Activated CD8-positive, alpha-beta T cell treated with anti-CD3 and anti-CD28 coated beads for 36 hours (primary cell): Measurements from ENCODE around the gene CABLES1. TPM values are rescaled to one million over a fixed set of nuclear protein-coding genes. Genes with fewer than 3 reads are reported as not detected.
A peak's percentile ranks its signal among the peaks of the same experiment; 100 is the strongest.

Experiments used
- ATAC-seq: fragments of 200-7000 bp; cut with Tn5 transposase; one replicate; pipeline ENCODE4 v1.10.0; 2021; ENCODE audit warnings: mild to moderate bottlenecking, moderate library complexity
- CTCF ChIA-PET: fragments of 350-600 bp; sonication (Branson Sonifier 250); formaldehyde crosslinking; loops from one replicate; lab custom pipeline; 2021; ENCODE audit warnings: antibody characterized with exemption; lab: Charles Lee
- POLR2A ChIA-PET: fragments of 350-600 bp; sonication (Branson Sonifier 250); formaldehyde crosslinking; loops from one replicate; lab custom pipeline; 2021; ENCODE audit warnings: antibody characterized with exemption; lab: Charles Lee
- DNase-seq: peaks from one replicate; pipeline ENCODE4 v3.0.0-alpha.2; 2020
- H3K27ac Mint-ChIP-seq: one replicate; pipeline ENCODE4 v1.8.0; 2021; ENCODE audit warnings: mild to moderate bottlenecking, mixed read lengths
- H3K27me3 Mint-ChIP-seq: one replicate; pipeline ENCODE4 v1.8.0; 2021; ENCODE audit warnings: mixed read lengths
- H3K36me3 Mint-ChIP-seq: one replicate; pipeline ENCODE4 v1.8.0; 2021; ENCODE audit warnings: low read depth, mixed read lengths
- H3K4me1 Mint-ChIP-seq: one replicate; pipeline ENCODE4 v1.8.0; 2021; ENCODE audit warnings: low read depth, mixed read lengths
- H3K4me3 Mint-ChIP-seq: one replicate; pipeline ENCODE4 v1.8.0; 2021; ENCODE audit warnings: mild to moderate bottlenecking, moderate library complexity, mixed read lengths
- H3K9me3 Mint-ChIP-seq: one replicate; pipeline ENCODE4 v1.8.0; 2021; ENCODE audit warnings: mixed read lengths
- intact Hi-C: fragments of 100-400 bp; cut with micrococcal nuclease; formaldehyde crosslinking; loops from one replicate; pipeline ENCODE4 v1.10.0; 2022
- total RNA-seq, 2 experiments: library from RNA; stranded (reverse); gene quantifications; one replicate each; pipeline ENCODE4 v1.2.3, GENCODE V29; 2021
- TF ChIP-seq, protein P1 (sequence below): fragments of 200-600 bp; IDR thresholded peaks from one replicate; pipeline ENCODE4 v1.8.0; 2022; ENCODE audit warnings: antibody characterized with exemption, mild to moderate bottlenecking

The CABLES1 gene
- total RNA-seq, 2 experiments from 2014 or later = 1.8 to 2.0 TPM

DNA sequence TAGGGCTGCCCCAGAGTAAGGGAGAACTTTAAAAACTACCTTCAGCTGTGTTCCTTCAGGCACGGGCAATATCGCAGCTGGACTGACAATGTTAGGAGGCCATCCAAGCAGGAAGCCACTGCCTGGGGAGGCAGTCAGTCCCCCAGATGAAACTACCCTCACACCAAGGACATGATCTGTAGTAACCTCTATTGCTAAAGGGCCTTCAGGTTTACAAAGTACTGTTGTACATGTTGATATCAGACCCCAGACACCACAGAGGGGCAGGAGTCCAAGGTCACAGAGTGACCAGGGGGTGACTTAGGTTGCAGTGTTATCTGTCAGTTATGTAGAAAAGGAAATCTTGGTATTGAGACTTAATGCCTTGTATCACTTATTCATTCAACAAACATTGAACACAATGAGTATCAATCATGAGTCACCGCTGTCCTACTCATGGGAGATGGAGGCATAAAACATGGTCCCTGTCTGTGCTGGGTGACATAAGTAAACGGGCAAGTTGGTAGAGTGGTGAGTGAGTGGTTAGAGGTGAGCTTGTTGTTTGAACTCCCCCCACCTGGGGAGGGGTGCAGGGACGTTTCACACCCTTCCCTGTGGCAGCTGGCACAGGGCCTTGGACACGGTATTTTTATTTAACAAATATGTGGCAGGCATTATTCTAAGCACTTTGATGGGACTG, 7.1 kb downstream of the CABLES1 start:
- TF ChIP-seq, protein P1, sequence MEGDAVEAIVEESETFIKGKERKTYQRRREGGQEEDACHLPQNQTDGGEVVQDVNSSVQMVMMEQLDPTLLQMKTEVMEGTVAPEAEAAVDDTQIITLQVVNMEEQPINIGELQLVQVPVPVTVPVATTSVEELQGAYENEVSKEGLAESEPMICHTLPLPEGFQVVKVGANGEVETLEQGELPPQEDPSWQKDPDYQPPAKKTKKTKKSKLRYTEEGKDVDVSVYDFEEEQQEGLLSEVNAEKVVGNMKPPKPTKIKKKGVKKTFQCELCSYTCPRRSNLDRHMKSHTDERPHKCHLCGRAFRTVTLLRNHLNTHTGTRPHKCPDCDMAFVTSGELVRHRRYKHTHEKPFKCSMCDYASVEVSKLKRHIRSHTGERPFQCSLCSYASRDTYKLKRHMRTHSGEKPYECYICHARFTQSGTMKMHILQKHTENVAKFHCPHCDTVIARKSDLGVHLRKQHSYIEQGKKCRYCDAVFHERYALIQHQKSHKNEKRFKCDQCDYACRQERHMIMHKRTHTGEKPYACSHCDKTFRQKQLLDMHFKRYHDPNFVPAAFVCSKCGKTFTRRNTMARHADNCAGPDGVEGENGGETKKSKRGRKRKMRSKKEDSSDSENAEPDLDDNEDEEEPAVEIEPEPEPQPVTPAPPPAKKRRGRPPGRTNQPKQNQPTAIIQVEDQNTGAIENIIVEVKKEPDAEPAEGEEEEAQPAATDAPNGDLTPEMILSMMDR = no peak
- H3K27me3 Mint-ChIP-seq = peaks cover 17% of the 10 kb centered on the region
- DNase-seq = no peak
- ChIA-PET POLR2A (no interaction called here), CTCF (interaction anchor here (1.2 to 1.6 kb wide), 2 partner anchors 9 to 11 kb away, joined by 3 to 5 read pairs; no protein-coding TSS in a partner anchor)
- H3K27ac Mint-ChIP-seq = no peak overlapping the region
- no peak for ATAC-seq
- peaks cover 11% of the 10 kb centered on the region for H3K4me1 Mint-ChIP-seq
- no peaks in the 10 kb centered on the region for H3K9me3 Mint-ChIP-seq
- H3K4me3 Mint-ChIP-seq = no peak overlapping the region
- no peaks in the 10 kb centered on the region for H3K36me3 Mint-ChIP-seq
- intact Hi-C loops = no loop called here

DNA sequence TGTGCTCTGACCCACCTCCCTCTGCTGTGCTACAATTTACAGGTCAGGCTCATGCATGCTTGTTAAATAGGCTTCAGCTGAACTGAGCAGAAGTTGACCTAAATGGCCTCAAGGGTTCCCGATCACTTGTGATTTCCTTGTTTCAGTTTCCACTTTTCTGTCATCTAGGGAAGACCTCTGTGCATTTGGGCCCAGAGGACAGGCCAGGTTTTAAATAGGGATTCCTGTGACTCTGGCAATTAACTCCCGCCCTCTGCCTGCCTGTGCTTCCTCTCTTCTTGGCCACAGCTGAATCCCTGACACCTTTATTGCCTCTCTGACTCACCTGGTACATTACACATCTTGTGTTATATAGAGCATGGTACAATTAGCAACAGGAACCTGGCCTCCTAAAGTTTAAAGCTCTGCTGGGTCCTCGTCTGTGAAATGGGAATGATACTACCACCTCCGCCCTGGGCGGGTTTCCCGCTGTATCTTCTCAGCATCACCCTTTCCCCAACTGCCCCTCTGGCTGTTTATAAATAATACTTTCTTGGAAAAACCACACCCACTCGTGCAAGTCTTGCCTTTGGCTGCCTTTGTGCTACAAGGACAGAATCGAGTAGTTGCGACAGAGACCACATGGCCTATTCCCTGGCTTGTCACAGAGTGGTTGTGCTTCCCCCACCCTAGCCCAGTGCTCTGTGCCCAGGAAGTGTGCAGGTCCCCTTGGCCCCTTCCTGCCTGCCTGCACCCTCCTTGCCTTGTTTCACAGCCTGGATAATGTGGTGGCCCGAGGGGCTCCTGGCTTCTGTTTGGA, 7.9 kb downstream of the CABLES1 start:
- CTCF ChIA-PET = interaction anchor here (1.2 kb wide), 1 partner anchor 9 kb away, joined by 3 read pairs; no protein-coding TSS in a partner anchor

DNA sequence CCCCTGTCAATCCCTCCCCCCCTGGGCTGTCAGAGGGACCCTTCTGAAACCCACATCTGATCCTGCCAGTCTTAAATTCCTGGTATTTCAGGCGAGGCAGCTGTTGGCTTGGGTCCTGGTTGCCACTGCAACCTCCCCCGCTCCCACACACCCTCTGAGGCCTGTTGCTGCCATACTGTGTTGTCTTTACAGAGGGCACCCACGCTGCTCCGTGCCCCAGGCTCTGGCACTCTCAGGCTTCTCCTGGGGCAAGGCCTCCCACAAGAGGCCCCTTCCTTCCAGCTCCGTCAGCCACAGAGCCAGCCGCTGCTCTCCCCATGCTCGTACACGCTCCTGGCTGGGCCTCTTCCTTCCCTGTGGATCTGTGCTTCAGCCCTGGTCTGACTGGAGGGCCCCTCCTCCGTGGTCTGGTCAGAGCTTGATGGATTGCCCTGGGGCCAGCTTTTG, 8.6 kb downstream of the CABLES1 start:
- no peaks in the 10 kb centered on the region for H3K9me3 Mint-ChIP-seq
- H3K36me3 Mint-ChIP-seq = no peaks in the 10 kb centered on the region
- H3K4me1 Mint-ChIP-seq = peaks cover 11% of the 10 kb centered on the region
- H3K27ac Mint-ChIP-seq = no peak overlapping the region
- peak; percentile 27 for ATAC-seq
- intact Hi-C loops = no loop called here
- ChIA-PET CTCF (interaction anchor here (1.2 kb wide), 1 partner anchor 10 kb away, joined by 3 read pairs; no protein-coding TSS in a partner anchor), POLR2A (no interaction called here)
- DNase-seq = no peak
- H3K4me3 Mint-ChIP-seq = no peak overlapping the region
- TF ChIP-seq, protein P1 = no peak
- H3K27me3 Mint-ChIP-seq = peaks cover 4% of the 10 kb centered on the region

More for the DNA sequence above, 7.9 kb downstream of the CABLES1 start:
- H3K9me3 Mint-ChIP-seq = no peaks in the 10 kb centered on the region
- no peak overlapping the region for H3K27ac Mint-ChIP-seq
- intact Hi-C loops = no loop called here
- POLR2A ChIA-PET = no interaction called here
- ATAC-seq (peak; percentile 69), DNase-seq (peak; percentile 15)
- TF ChIP-seq, protein P1 = no peak
- H3K4me1 Mint-ChIP-seq = peaks cover 11% of the 10 kb centered on the region
- H3K36me3 Mint-ChIP-seq = no peaks in the 10 kb centered on the region
- H3K27me3 Mint-ChIP-seq = peaks cover 10% of the 10 kb centered on the region
- H3K4me3 Mint-ChIP-seq = no peak overlapping the region

- Mint-ChIP-seq H3K9me3 (no peaks in the 10 kb centered on the region), H3K27ac (no peak overlapping the region), H3K4me3 (no peak overlapping the region), H3K36me3 (no peaks in the 10 kb centered on the region), H3K27me3 (peaks cover 2% of the 10 kb centered on the region), H3K4me1 (peaks cover 11% of the 10 kb centered on the region)
- CTCF ChIA-PET = interaction anchor here (0.7 kb wide), 1 partner anchor 13 kb away, joined by 3 read pairs; no protein-coding TSS in a partner anchor
- POLR2A ChIA-PET = no interaction called here
- DNase-seq = no peak
- no peak for ATAC-seq
- intact Hi-C loops = no loop called here
- TF ChIP-seq, protein P1 = no peak
Observed at GRCh38 chr18:23144640-23145039, 9.4 kb downstream of the CABLES1 start.
